ENCODE data around the gene PPP4R1.

PPP4R1 gene

DNA sequence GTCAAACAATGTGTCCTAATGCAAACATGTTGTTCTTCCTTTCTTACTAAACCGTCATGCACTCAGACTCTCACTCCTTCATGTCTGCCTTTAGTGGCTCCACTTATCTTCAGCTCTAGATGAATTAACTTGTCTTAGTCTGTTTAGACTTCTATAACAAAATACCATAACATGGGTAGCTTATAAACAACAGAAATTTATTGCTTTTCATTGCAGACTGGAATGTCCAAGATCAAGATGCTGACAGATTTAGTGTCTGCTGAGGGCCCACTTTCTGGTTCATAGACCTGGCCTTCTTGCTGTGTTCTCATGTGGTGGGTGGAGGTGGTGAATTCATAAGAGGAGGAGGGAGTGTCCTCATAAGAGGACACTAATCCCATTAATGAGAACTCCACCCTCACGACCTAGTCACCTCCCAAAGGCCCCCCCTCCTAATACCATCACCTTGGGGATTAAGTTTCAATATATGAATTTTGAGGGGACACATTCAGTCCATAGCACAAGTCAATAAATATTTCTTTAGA, 106.7 kb downstream of the PPP4R1 start:
- DNase-seq (ENCODE audit: low spot score), result no peak

DNA sequence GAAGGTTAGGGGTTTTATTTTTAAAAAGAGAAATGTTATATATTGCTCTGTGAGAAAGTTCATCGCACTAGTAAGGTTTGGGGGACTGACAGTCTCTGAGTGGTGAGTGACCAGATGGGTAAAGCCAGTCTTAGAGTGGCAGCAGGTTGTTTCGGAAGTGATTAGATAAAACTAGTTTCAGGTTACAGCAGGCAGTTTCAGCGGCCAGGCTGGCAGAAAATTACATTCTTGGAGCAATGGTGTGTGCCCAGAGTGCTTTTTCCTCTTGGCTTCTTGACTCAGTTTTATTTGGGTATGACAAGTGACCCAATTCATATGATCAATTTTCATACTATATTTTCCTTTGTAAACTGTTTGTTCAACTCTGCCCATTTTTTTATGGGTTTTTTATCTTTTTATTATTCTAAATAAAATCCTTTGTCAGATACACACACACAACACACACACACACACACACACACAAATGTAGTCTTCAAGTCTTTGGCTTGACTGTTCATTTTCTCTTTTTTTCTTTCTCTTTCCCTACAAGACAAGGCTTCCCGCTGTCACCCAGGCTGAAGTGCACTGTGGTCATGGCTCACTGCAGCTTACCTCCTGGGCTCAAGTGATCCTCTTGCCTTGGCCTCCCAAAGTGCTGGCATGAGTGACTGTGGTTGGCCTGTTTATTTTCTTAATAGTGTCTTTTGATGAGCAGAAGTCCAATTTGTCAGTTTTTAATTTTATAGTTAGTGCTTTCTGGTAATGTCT, 108.1 kb downstream of the PPP4R1 start:
- no peak for DNase-seq (ENCODE audit: low spot score)
